HG03571 (cell line): ENCODE data around the gene NR3C1.

Experiments
- ATAC-seq: cut with Tn5 transposase; IDR thresholded peaks from one replicate; pipeline ENCODE4 v1.9.1; 2021; ENCODE audit not compliant: unreplicated experiment

Gene NR3C1

GRCh38 chr5:143239882-143240518 lies 163.5 kb downstream of the NR3C1 start:
- ATAC-seq, result no peak

GRCh38 chr5:143238620-143239019 lies 164.9 kb downstream of the NR3C1 start:
- ATAC-seq, result no peak

- no peak for ATAC-seq
These were observed 165.8 kb downstream of the NR3C1 start for GRCh38 chr5:143237664-143238063.

GRCh38 chr5:143236682-143237081 lies 166.8 kb downstream of the NR3C1 start:
- ATAC-seq, result no peak

- ATAC-seq, result no peak
These were observed 168.1 kb downstream of the NR3C1 start for GRCh38 chr5:143235423-143235822.

- no peak for ATAC-seq
These were observed 169.2 kb downstream of the NR3C1 start for GRCh38 chr5:143234162-143234842.

GRCh38 chr5:143233031-143233430 lies 170.5 kb downstream of the NR3C1 start:
- no peak for ATAC-seq

GRCh38 chr5:143231973-143232812 lies 171.3 kb downstream of the NR3C1 start:
- peak; percentile 45 for ATAC-seq

GRCh38 chr5:143231416-143231815 lies 172.1 kb downstream of the NR3C1 start:
- no peak for ATAC-seq

GRCh38 chr5:143230676-143230996 lies 172.8 kb downstream of the NR3C1 start:
- ATAC-seq, result no peak

GRCh38 chr5:143229896-143230675 lies 173.4 kb downstream of the NR3C1 start:
- ATAC-seq, result peak; percentile 85

GRCh38 chr5:143229426-143229895 lies 174.0 kb downstream of the NR3C1 start:
- ATAC-seq, result peak; percentile 28

GRCh38 chr5:143228597-143229293 lies 174.7 kb downstream of the NR3C1 start:
- ATAC-seq, result no peak
